Cardiac muscle cell (in vitro differentiated cells and primary cell): ENCODE measurements around the gene NBEA. TPM values are rescaled to one million over a fixed set of nuclear protein-coding genes. Genes with fewer than 3 reads are reported as not detected.

Experiments
- DNase-seq, 2 donors: peaks; one replicate each; pipeline versions ENCODE4 v3.0.0 to v3.0.0-alpha.2; 2010 to 2017; ENCODE audit warnings: low read depth in 1 of 2, low spot score in 1 of 2
- H3K27ac ChIP-seq: fragments of 200-600 bp; sonication (generic); 2 replicates; pipeline ENCODE4 v1.5.1; 2016
- H3K27me3 ChIP-seq: fragments of 200-600 bp; sonication (generic); 2 replicates; pipeline ENCODE4 v1.6.0; 2016; ENCODE audit warnings: control low read depth
- H3K36me3 ChIP-seq: fragments of 200-600 bp; sonication (generic); 2 replicates; pipeline ENCODE4 v1.5.1; 2016; ENCODE audit warnings: control low read depth
- H3K4me1 ChIP-seq: fragments of 200-600 bp; sonication (generic); 2 replicates; pipeline ENCODE4 v1.8.1; 2017; ENCODE audit warnings: low read depth, mild to moderate bottlenecking, mixed run types
- H3K4me3 ChIP-seq: fragments of 200-600 bp; sonication (generic); 2 replicates; pipeline ENCODE4 v1.5.1; 2016; ENCODE audit warnings: mild to moderate bottlenecking
- H3K9me3 ChIP-seq: fragments of 200-600 bp; sonication (generic); 2 replicates; pipeline ENCODE4 v1.5.1; 2017; ENCODE audit warnings: low read depth, mild to moderate bottlenecking, control low read depth
- polyA plus RNA-seq: library from polyadenylated mRNA; unstranded; fragments of >200 nt; fragmentation: Nextera tagmentation; extraction: Ambion mirVana; gene quantifications from 2 replicates; pipeline ENCODE4 v1.2.1, GENCODE V29; 2016
- total RNA-seq: library from RNA; depleted of rRNA; stranded (reverse); fragments of >200 nt; gene quantifications from 2 replicates; pipeline ENCODE4 v1.2.3, GENCODE V29; 2016
- TF ChIP-seq, protein P1 (sequence below): IDR thresholded peaks from 2 replicates; pipeline ENCODE4 v1.5.1; 2012; ENCODE audit warnings: low read depth, mild to moderate bottlenecking, low read length

Gene NBEA
- total and polyA plus RNA-seq, 2 experiments from 2014 or later: 4.6 to 13.2 TPM

DNA sequence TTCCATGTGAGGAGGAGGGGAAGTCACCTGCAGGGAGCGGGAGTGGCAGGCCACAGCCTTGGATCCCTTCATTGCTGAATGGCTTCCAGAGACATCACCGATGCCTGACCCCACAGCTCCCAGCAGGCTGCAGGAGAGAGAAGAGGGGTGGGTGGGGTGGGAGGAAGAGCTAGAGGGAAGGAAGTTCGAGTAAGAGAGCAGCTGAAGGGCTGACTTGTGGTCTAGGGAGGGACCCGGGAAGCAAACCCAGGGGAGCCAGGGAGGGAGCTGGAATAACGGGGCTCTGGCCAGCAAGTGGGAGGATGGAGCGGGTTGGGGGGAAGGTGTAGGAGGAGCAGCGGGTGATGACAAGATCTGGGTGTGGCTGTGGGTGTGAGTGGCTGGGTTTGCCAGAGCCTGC lies 764.2 kb downstream of the NBEA start:
- no peaks in the 10 kb centered on the region for H3K36me3 ChIP-seq
- no peak overlapping the region for H3K27ac ChIP-seq
- TF ChIP-seq, protein P1, sequence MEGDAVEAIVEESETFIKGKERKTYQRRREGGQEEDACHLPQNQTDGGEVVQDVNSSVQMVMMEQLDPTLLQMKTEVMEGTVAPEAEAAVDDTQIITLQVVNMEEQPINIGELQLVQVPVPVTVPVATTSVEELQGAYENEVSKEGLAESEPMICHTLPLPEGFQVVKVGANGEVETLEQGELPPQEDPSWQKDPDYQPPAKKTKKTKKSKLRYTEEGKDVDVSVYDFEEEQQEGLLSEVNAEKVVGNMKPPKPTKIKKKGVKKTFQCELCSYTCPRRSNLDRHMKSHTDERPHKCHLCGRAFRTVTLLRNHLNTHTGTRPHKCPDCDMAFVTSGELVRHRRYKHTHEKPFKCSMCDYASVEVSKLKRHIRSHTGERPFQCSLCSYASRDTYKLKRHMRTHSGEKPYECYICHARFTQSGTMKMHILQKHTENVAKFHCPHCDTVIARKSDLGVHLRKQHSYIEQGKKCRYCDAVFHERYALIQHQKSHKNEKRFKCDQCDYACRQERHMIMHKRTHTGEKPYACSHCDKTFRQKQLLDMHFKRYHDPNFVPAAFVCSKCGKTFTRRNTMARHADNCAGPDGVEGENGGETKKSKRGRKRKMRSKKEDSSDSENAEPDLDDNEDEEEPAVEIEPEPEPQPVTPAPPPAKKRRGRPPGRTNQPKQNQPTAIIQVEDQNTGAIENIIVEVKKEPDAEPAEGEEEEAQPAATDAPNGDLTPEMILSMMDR: no peak
- H3K9me3 ChIP-seq: no peaks in the 10 kb centered on the region
- DNase-seq: no peak
- no peaks in the 10 kb centered on the region for H3K27me3 ChIP-seq
- no peaks in the 10 kb centered on the region for H3K4me1 ChIP-seq
- H3K4me3 ChIP-seq: no peak overlapping the region

DNA sequence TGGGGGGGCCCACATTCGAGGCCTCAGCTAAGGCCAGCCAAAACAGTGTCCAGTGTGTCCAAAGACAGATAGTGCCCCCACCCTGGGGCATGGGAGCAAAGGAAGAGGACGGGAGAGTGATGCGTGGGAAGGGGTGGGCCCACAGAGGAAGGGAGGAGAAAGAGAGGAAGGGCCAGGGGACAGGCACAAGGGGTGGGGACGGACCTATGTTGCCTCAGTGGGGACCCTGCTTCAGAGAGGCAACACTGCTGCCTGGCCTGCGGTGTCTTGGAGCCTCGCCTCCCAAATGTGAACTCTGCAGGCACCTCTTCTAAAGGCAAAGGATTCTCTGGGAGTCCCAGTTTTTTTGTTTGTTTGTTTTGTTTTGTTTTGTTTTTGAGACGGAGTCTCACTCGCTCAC lies 764.7 kb downstream of the NBEA start:
- no peak for DNase-seq
- no peaks in the 10 kb centered on the region for H3K27me3 ChIP-seq
- TF ChIP-seq, protein P1: no peak
- no peaks in the 10 kb centered on the region for H3K9me3 ChIP-seq
- no peaks in the 10 kb centered on the region for H3K36me3 ChIP-seq
- H3K27ac ChIP-seq: no peak overlapping the region
- H3K4me1 ChIP-seq: no peaks in the 10 kb centered on the region
- H3K4me3 ChIP-seq: no peak overlapping the region

DNA sequence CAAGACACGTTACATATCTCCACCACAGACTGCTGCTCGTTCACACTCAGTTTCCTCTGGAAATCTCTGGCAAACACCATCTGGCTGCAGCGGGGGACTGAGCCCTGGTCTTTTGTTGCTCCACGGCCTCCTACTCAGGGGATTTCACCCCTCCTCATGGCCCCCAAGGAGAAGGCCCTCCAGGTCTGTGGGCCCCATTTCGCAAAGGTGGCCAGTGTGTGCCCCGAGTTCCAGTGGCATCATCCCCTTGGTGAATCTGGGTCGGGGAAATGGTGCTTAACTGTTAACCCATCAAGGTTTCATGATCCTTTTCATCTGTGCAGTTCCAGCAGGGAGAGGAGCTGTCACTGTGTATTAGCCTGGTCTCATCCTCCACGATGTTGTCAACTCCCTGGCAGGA lies 769.8 kb downstream of the NBEA start:
- TF ChIP-seq, protein P1: no peak
- DNase-seq: no peak
- Histone ChIP-seq H3K36me3 (no peaks in the 10 kb centered on the region), H3K4me1 (no peaks in the 10 kb centered on the region), H3K27me3 (no peaks in the 10 kb centered on the region), H3K9me3 (no peaks in the 10 kb centered on the region), H3K27ac (no peak overlapping the region), H3K4me3 (no peak overlapping the region)

DNA sequence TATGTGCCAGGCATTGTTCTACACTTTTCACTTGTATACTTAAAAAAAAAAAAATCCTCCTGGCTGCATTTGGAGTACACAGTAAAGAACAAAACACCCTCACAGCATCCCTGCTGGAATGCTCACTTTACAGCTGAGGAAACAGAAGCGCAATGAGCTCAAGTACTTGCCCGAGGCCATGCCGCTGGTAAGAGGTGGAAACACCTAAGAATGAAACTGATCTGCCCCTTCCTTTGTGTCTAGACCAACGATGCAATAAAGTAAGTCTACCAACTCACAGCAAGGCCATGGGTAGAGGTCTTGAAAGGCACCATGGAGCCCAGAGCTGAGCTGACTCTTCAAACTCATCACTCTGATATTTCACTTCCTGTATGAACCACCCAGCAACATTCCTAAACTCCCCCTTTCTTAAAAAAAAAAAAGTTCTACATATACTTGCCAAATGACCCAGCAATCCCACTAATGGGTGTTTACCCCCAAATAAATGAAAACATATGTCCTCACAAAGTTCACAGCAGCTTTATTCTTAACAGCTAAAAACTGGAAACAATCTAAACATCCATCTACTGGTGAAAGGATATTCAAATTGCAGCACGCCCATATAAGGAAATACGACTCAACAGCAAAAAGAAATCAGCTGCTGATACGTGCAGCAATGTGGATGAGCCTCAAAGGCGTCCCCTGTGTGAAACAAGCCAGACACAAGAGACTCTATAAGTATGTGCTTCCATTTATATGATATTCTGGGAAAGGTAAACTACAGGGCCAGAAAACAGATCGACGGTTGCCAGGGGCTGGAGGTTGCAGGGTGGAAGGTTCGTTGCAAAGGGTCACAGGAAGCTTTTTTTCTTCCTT lies 771.1 kb downstream of the NBEA start:
- Histone ChIP-seq H3K36me3 (no peaks in the 10 kb centered on the region), H3K4me1 (no peaks in the 10 kb centered on the region), H3K4me3 (no peak overlapping the region), H3K27me3 (no peaks in the 10 kb centered on the region), H3K27ac (no peak overlapping the region), H3K9me3 (no peaks in the 10 kb centered on the region)
- TF ChIP-seq, protein P1: no peak
- peak in 1 of 2 donors; percentile 16 for DNase-seq

DNA sequence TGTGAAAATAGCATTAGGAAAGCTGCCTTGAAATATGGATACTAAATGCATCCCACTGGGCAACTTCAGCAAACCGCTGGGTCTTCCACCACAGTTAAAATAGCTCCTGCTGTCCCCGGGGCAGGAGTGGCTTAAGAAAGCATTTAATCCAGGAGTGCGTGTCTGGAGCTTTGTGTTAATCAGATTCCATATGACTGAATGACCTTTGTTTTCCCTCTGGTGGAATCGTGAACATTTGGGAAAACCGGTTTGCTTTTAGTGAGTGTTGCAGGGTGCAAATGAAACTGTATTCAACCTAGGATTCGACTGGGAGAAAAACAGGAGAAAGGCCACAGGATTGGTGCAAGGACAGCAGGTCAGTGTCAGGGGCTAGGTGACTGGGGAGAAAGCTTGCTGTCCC lies 772.1 kb downstream of the NBEA start:
- no peak for DNase-seq
- Histone ChIP-seq H3K9me3 (no peaks in the 10 kb centered on the region), H3K4me3 (no peak overlapping the region), H3K36me3 (no peaks in the 10 kb centered on the region), H3K27me3 (no peaks in the 10 kb centered on the region), H3K27ac (no peak overlapping the region), H3K4me1 (no peaks in the 10 kb centered on the region)
- TF ChIP-seq, protein P1: no peak
